Measurements from ENCODE around the gene PCDH1.

DNA sequence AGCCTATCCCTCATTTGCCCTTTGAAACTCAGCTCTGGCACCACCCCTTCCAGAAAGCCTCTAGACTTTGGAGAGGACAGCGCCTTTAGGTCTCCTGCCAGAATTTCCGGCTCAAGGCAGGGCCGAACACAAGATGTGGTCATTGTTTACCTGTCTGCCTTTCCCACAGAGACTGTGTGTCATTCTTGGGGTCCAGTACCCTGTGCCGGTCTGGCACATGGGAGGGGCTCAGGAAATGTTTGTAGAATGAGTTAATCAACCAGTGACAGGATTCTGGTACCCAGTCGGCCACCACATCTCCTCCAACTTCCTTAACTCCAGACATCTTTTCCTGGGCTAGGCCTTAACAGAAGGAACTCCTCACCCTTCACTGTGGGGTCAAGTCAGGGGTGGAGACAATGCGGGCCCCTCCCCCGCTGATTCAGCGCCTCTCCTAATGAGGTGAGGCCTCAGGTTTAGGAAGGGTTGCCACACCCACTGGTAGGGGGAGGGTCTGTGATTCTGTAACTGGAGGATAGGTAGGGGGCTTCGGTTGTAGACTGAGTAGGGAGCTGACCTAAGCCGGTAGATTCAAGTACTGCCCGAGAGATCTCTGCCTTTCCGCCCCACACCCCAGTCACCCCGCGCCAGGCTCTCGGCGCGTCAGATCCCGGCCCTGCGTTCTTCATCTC lies 29.3 kb downstream of the PCDH1 start:
- TF ChIP-seq POLR2A (IDR thresholded peaks at IDR 0.05) = no peak
- TF ChIP-seq, protein P1, sequence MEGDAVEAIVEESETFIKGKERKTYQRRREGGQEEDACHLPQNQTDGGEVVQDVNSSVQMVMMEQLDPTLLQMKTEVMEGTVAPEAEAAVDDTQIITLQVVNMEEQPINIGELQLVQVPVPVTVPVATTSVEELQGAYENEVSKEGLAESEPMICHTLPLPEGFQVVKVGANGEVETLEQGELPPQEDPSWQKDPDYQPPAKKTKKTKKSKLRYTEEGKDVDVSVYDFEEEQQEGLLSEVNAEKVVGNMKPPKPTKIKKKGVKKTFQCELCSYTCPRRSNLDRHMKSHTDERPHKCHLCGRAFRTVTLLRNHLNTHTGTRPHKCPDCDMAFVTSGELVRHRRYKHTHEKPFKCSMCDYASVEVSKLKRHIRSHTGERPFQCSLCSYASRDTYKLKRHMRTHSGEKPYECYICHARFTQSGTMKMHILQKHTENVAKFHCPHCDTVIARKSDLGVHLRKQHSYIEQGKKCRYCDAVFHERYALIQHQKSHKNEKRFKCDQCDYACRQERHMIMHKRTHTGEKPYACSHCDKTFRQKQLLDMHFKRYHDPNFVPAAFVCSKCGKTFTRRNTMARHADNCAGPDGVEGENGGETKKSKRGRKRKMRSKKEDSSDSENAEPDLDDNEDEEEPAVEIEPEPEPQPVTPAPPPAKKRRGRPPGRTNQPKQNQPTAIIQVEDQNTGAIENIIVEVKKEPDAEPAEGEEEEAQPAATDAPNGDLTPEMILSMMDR (IDR thresholded peaks at IDR 0.05) = no peak

All from right lobe of liver (tissue), 4 donors.